Fibroblast of gingiva (primary cell): ENCODE data around the gene PACRG.
A peak's percentile ranks its signal among the peaks of the same experiment; 100 is the strongest.

ENCODE experiments used
- DNase-seq: peaks from one replicate; pipeline ENCODE4 v3.0.0-alpha.2; 2011; ENCODE audit warnings: low read depth

The PACRG gene

GRCh38 chr6:163014736-163015135, 287.0 kb downstream of the PACRG start:
- DNase-seq = peak; percentile 54

GRCh38 chr6:163017801-163018200, 290.0 kb downstream of the PACRG start:
- DNase-seq = no peak

- no peak for DNase-seq
Measured at GRCh38 chr6:163019926-163020325, 292.2 kb downstream of the PACRG start.

- no peak for DNase-seq
Measured at GRCh38 chr6:163021054-163021453, 293.3 kb downstream of the PACRG start.

GRCh38 chr6:163023700-163024099, 295.9 kb downstream of the PACRG start:
- no peak for DNase-seq

- no peak for DNase-seq
Measured at GRCh38 chr6:163026893-163027292, 299.1 kb downstream of the PACRG start.

- DNase-seq = no peak
Measured at GRCh38 chr6:163030980-163031379, 303.2 kb downstream of the PACRG start.

GRCh38 chr6:163031931-163032330, 304.2 kb downstream of the PACRG start:
- no peak for DNase-seq

GRCh38 chr6:163036160-163036645, 308.4 kb downstream of the PACRG start:
- DNase-seq = no peak

GRCh38 chr6:163038317-163038716, 310.5 kb downstream of the PACRG start:
- DNase-seq = no peak

GRCh38 chr6:163048345-163048744, 320.6 kb downstream of the PACRG start:
- DNase-seq = no peak

- DNase-seq = no peak
Measured at GRCh38 chr6:163053667-163054344, 326.0 kb downstream of the PACRG start.

GRCh38 chr6:163054641-163055040, 326.9 kb downstream of the PACRG start:
- no peak for DNase-seq

- no peak for DNase-seq
Measured at GRCh38 chr6:163057260-163057659, 329.5 kb downstream of the PACRG start.

GRCh38 chr6:163062790-163063189, 335.0 kb downstream of the PACRG start:
- DNase-seq = no peak

GRCh38 chr6:163063561-163063960, 335.8 kb downstream of the PACRG start:
- no peak for DNase-seq

GRCh38 chr6:163064397-163064796, 336.6 kb downstream of the PACRG start:
- no peak for DNase-seq

GRCh38 chr6:163066200-163066599, 338.4 kb downstream of the PACRG start:
- DNase-seq = no peak

GRCh38 chr6:163077134-163077533, 349.4 kb downstream of the PACRG start:
- no peak for DNase-seq

GRCh38 chr6:163078712-163079111, 350.9 kb downstream of the PACRG start:
- no peak for DNase-seq

- DNase-seq = no peak
Measured at GRCh38 chr6:163080228-163080627, 352.5 kb downstream of the PACRG start.

GRCh38 chr6:163083141-163083540, 355.4 kb downstream of the PACRG start:
- DNase-seq = no peak

GRCh38 chr6:163085426-163085825, 357.7 kb downstream of the PACRG start:
- no peak for DNase-seq
